GM19240 (cell line): ENCODE measurements around the gene CMTM5.
"Not testable (repeated sequence)": the region's sequence is repeated elsewhere in the genome, so short reads cannot be mapped to it uniquely, and the experiment has no call there.

Experiments used
- DNase-seq: peaks from one replicate; pipeline ENCODE4 v3.0.0; 2011; ENCODE audit warnings: low spot score; ENCODE audit not compliant: insufficient read length

Gene CMTM5

GRCh38 chr14:23377573-23378563, 1.0 kb downstream of the CMTM5 start:
- DNase-seq, result no peak

GRCh38 chr14:23378612-23379220, 1.9 kb downstream of the CMTM5 start:
- DNase-seq, result no peak

- peak; percentile 78 for DNase-seq
Observed at GRCh38 chr14:23379366-23380196, 2.7 kb downstream of the CMTM5 start.

GRCh38 chr14:23380197-23380914, 3.5 kb downstream of the CMTM5 start:
- no peak for DNase-seq

GRCh38 chr14:23380976-23381375, 4.1 kb downstream of the CMTM5 start:
- DNase-seq, result no peak

DNA sequence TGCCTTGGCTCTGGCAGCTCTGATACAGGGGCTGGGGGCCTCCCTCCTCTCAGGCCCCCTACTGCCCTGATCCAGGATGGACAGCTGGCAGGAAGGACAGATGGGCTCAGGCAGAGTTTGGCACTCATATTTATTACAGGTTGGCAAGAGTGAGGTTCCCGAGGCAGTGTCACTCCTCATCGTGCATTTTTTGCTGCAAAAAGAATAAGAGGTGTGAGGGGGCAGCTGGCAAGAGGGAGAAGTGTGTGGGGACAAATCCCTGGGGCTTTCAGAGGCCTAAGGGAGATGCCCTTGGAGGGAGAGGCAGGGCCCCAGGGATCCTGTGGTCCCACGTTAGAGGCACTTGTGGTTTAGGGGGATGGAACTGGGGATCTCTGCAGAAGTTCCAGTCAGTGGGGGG, 5.0 kb downstream of the CMTM5 start:
- DNase-seq, result no peak

- no peak for DNase-seq
Observed at GRCh38 chr14:23382276-23382675, 5.4 kb downstream of the CMTM5 start.

GRCh38 chr14:23382731-23383440, 6.0 kb downstream of the CMTM5 start:
- DNase-seq, result no peak

GRCh38 chr14:23384364-23385080, 7.7 kb downstream of the CMTM5 start:
- DNase-seq, result no peak

DNA sequence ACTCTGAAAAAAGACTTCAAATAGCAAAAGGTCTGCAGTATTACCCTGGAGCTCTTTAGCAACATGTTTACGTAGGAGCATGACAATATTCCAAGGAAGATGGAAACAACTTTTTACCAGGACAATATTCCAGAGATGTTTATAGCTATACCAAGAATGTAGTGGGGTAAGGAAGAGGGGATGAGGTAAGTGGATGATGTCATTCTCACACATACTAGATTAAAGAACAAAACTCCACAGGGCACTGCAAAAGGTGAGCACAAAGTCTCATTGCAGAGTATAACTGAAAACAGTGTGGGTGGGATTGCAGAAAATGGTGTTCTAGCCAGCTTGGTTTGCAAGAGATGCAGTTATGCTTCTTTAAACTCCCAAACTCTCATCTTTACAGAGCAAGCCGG, 8.4 kb downstream of the CMTM5 start:
- DNase-seq, result no peak

DNA sequence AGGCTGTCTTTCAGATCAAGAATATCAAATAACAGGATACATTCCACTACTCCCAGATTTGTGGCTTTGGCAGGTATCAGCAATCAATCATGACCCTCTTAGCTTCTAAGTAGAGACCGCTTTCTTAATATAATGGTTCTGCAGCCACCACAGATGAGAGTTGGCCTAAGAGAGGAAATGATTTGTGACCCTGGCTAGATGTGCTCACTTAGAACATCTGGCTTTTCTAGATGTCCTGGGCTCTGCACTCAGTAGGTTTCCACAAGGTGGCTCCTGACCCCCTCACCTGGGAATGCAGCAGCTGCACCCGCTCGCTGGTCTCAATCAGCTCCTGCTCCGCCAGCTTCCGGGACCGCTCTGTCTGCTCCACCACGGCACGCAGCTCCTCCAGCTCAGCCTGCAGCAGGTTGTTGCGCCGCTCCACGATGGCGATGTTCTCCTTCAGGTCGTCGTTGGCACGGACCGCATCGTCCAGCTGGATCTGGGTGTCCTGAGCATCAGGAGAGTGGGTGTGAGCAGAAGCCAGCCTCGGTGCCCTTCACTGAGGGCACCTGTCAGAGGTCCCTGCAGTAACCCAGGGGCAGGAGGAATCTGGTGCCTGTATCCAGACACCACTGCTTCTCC, 8.9 kb downstream of the CMTM5 start:
- no peak for DNase-seq

DNA sequence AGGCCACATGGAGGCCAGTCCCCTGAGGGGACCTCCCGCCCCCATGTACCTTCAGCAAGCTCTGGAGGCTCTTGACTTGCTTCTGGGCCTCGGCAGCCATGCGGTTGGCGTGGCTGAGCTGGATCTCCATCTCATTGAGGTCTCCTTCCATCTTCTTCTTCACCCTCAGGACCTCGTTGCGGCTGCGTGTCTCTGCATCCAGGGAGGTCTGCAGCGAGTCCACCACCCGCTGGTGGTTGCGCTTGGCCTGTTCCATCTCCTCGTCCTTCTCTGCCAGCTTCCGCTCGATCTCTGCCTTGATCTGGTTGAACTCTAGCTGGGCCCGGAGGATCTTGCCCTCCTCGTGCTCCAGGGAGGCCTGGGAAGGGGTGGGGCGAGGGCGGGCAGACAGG, 9.4 kb downstream of the CMTM5 start:
- not testable (repeated sequence) for DNase-seq

GRCh38 chr14:23386999-23387398, 10.2 kb downstream of the CMTM5 start:
- no peak for DNase-seq

DNA sequence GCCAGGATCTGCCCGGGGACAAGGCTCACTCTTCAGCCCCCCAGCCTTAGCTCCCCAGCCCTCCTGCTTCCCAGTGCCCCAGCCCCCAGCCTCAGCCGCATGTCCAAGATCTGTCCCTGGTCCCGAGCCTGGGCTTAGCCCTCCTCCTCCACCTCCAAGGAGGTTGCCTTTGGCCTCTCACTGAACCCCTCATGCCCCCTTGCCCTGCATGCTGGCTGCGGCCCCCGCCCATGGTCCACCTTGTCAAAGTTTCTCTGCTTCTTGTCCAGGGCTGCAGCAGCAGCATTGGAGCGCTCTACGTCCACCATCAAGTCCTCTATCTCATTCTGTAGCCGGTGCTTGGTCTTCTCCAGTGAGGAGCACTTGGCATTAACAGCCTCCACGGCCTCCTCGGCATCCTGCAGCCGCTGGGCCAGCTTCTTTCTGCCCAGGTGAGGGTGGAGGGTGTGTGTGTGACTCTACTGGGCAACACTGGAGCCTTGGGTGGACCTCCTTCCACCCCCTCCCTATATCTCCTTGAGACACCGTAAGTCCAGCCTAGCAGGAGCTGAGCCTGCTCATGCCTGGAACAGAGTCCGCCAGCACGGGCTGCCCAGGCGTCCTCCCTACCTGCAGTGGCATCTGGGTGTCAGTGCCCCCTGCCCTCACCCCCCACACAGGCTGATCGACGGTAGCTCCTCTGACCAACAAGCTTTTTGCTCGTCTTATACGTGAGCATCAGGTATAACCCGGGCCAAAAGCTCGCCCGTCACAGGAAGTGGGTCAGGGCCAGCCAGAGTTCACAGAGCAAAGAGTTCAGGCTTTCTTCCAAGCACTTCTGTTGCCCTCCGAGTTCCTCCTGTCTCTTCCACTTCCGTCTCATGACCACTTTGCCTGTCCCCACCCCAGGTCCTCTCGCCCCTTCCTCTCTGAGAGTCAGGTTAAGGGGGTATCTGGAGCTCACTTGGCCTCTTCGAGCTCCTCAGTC, 11.4 kb downstream of the CMTM5 start:
- DNase-seq, result no peak

GRCh38 chr14:23388996-23389395, 12.2 kb downstream of the CMTM5 start:
- no peak for DNase-seq

GRCh38 chr14:23389396-23389795, 12.6 kb downstream of the CMTM5 start:
- DNase-seq, result no peak

DNA sequence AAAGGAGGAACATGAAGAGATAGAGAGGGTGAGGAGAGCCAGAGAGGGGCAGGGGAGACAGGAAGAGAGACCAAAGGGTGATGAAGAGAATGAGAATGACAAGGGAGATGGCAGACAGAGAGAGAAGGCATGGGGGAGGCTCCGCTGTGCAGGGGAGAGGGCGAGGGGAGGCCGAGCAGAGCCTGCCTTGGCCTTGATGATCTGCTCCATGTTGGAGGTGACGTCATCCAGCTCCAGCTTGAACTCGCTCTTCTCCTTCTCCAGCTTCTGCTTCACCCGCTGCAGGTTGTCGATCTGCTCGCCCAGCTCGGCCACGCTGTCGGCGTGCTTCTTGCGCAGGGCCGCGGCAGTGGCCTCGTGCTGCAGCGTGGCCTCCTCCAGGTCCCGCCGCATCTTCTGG, 13.0 kb downstream of the CMTM5 start:
- not testable (repeated sequence) for DNase-seq

DNA sequence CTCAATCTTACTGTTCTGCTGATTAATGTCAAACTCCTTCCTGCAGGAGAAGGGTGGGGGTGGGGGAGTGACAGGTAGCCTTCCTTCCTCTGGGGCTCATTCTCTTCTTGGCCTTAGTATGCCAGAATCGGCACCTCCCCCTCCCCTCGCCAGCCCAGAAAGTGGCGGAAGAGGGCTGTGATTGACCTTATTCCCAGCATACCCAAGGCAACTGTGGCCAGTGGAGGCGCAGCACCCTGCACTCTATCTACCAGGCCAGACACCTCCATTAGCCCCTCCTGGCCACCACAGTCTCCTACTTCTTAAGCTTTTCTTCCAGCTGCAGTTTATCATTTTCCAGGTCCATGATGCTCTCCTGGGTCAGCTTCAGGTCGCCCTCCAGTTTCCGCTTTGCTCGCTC, 15.8 kb downstream of the CMTM5 start:
- no peak for DNase-seq
